NCI-H1417 treated with DMSO at 0.1 percent for 48 hours (cell line): ENCODE measurements around the gene FUT2.
A peak's percentile ranks its signal among the peaks of the same experiment; 100 is the strongest.
"Not testable (repeated sequence)": the region's sequence is repeated elsewhere in the genome, so short reads cannot be mapped to it uniquely, and the experiment has no call there.

Source experiments
- DNase-seq: peaks from one replicate; lab custom pipeline; 2025; lab: John Stamatoyannopoulos, UW

FUT2 gene

DNA sequence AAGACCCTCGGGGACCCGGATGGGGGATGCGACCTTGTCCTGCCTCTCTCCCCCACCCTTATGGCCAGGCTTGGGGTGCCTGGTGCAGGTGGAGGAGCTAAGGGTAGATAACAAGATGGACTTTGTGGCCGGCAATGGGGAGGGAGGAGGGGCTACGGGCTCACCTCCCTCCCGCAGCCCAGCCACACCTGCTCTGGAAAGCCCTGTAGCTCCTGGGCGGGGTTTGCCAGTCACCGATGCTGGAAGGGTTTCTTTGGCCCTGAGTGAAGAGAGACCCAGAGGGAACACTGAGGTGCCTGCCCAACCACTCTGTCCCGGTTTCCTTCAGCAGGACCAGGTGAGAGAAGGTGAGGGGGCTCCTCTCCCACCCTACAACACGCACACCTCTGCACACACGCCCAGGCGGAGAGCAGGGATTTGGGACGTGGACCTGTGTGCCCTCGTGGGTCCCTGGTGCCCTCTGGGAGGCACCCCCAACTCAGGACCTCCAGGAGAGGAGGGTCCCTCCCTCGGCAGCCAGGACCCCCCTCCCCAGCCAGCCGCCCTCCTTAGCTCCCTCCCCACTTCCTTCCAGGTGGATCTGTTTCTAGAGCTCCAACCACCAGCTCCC is at the start of gene FUT2:
Gene FUT2, plus strand, starts transcription at position 229 of the 610 bp plus-strand sequence. CDS start 6,986 bp downstream, outside the sequence.
- DNase-seq, result no peak

DNA sequence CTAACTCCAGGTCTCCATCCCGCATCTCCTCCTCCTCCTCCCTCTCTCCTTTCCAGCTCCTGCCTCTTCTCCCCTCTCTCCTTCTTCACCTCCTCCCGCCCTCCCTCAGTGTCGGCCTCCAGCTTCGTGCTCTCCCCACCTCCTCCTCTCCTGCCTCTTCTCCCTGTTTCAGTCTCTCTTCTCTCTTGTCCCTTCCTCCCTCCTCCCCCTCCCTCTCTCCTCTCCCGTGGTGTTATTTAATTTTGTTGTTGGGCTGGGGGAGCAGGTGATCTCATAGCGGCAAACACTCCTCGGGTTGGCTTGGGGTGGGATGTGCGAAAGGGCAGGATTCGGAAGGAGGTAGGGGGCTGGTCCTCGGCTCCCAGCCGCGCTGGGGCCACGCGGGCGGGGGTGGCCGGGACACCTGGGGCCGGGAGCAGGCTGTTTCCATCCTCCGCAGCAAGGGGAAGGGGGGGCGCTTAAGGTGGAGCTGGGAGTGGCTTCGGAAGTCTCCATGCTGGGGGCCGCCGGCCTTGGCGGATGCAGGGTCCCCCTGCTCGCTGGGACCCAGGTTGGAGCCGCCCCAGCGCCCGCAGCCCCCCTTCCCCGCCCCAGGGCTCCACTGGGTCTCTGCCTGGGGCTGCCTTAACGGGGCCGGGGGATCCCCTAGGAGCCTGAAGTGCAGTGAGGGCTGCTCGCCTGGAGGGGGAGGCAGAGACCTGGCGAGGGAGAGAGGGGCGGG is 49.6 kb upstream of the FUT2 start, which contains the start of gene CA11:
Gene CA11, minus strand, starts transcription at position 187 of the 721 bp plus-strand sequence. CDS start 555 bp downstream, outside the sequence.
- DNase-seq, result peak; percentile 53

DNA sequence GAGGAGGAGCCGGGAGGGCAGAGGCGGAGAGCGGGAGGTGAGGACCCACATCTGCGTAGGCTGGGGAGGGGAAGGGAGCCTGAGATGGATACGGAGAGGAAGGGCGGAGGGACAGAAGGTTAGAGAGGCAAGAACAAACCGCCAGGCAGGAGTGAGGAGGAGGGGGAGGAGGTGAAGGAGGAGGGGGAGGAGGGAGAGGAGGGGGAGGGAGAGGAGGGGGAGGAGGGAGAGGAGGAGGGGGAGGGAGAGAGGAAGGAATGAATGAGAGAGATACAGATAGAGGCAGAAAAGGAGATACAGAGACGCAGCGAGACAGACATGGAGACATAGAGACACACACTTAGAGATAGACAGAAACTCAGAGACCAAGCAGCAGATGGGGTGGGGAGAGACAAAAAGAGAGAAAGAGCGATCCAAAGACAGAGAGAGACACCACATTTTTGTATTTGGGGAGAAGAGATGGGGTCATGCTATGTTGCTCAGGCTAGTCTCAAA is 49.0 kb upstream of the FUT2 start:
- DNase-seq, result no peak

DNA sequence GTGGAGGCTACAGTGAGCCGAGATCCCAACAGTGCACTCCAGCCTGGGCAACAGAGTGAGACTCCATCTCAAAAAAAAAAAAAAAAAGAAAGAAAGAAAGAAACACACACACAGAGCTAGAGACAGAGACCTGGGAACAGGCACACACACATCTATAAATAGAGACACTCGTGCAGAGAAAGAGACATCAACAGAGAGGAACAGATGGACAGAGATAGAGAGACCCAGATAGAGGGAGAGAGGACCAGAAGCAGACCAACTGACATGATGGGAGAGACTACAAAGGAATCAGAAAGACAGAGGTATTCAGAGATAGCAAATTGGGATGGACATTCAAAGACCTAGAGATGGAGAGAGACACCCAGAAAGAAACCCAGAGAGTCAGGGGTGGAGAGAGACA is 47.6 kb upstream of the FUT2 start:
- DNase-seq, result no peak

- DNase-seq, result no peak
Observed at GRCh38 chr19:48650974-48651682, 44.6 kb upstream of the FUT2 start.

DNA sequence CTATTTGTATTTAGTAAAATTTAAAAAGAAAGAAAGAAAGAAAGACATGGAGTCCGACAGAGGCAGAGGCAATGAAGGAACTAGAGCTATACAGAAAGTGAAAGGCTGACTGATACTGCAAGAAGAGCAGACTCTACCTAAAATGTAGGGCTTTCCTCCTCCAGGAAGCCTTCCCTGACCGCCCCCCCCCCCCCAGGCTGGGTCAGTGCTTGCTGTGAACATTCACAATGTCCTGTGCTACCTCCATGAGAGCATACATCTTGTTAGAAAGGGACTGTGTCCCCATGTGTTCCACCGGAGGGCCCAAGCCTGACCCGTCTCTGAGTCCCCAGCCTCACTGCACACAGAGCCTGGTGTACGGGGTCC is 44.1 kb upstream of the FUT2 start:
- DNase-seq, result no peak

GRCh38 chr19:48654299-48655059 is 41.3 kb upstream of the FUT2 start:
- no peak for DNase-seq

DNA sequence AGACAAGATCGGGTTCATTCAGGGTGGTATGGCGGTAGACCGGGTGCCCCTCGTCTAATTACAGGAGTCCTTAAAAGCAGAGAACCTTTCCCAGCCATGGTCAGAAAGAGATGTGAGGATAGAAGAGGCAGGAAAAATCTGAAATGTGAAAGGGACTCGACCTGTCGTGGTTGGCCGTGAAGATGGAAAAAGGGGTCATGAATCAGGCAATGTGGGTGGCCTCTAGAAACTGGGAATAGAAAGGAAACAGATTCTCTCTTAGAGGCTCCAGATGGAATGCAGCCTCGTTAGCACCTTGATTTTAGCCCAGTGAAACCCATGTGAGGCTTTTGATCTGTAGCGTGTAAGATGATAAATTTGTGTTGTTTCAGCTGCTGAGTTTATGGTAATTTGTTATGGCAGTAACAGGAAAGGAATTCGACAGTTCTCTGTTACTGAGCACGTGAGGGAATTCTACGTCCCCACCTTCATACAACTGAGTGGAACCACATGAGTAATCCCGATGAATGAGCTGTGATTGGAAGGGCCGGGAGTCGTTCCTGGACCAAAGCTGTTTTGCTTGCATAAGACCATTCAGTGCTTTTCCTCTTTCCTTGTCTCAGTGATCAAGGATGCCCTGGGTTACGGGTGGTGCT is 38.8 kb upstream of the FUT2 start:
- DNase-seq, result no peak

DNA sequence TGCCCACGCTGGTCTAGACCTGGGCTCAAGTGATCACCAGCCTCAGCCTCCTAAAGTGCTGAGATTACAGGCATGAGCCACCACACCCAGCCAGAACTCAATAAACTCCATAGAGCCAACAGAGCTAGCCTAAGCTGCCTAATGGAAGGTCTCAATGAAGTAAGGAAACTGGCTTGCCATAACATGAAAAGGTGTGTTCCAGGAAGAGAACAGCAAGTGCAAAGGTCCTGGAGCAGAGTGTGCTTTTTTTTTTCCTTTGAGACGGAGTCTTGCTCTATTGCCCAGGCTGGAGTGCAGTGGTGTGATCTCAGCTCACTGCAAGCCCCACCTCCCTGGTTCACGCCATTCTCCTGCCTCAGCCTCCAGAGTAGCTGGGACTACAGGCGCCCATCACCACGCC is 37.9 kb upstream of the FUT2 start:
- DNase-seq, result not testable (repeated sequence)

- no peak for DNase-seq
Observed at GRCh38 chr19:48658483-48658882, 37.3 kb upstream of the FUT2 start.

GRCh38 chr19:48659768-48660167 is 36.0 kb upstream of the FUT2 start:
- no peak for DNase-seq

- no peak for DNase-seq
Observed at GRCh38 chr19:48660852-48661710, 34.7 kb upstream of the FUT2 start.

- no peak for DNase-seq
Observed at GRCh38 chr19:48661711-48662090, 34.1 kb upstream of the FUT2 start.

DNA sequence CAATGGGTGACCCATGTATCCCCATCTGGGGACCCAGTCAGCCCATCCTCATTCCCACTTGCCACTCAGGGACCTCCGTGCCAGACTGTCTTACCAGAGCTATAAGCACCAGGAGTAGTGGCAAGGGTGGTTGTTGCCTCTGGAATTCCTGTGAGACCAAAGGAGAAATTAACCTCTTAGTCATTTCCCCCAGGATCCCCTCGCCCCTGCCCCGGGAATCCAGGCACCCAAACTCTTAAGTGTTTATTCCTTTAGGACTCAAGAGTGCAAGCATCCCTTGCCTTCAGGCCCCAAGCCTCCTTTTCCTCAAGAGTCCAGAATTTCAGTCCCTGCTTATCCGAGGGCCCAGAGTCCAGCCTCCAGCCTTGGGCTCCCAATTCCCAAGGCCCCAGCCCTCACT is 32.1 kb upstream of the FUT2 start:
- DNase-seq, result no peak

DNA sequence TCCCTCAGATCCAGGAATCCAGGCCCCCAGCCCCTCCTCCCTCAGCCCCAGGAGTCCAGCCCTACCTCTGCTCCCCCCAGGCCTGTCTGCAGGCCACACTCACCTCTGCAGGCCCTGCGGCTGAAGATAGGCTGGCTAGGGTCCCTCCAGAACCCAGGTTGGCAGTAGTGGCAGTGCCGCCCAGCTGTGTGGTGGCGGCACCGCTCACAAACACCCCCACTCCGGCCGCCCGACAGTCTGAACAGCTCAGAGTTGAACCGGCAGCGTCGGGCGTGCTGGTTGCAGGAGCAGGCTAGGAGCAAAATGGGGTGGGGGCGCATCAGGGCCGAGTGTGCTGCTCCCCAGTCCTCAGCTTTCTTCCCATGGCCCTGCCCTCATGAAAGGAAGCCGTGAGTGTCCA is 31.3 kb upstream of the FUT2 start:
- no peak for DNase-seq

DNA sequence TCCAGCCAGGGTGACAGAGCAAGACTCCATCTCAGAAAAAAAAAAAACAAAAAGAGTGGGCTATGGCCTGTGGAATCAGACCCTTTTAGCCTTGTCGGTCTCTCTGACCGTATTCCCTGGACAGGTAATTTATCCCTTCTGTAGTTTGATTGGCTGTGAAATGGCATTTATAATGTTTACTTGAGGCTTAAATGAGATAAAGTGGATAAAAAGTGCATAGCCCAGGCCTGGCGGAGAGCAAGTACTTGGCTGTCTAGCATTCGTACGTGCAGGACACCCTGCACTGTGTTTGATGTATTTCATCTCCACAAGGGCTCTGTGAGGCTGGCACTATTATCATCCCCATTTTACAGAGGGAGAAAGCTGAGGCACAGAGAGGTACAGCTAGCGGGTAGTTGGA is 30.0 kb upstream of the FUT2 start:
- DNase-seq, result no peak

GRCh38 chr19:48668332-48668731 is 27.4 kb upstream of the FUT2 start:
- no peak for DNase-seq

- no peak for DNase-seq
Observed at GRCh38 chr19:48668761-48669160, 27.0 kb upstream of the FUT2 start.

DNA sequence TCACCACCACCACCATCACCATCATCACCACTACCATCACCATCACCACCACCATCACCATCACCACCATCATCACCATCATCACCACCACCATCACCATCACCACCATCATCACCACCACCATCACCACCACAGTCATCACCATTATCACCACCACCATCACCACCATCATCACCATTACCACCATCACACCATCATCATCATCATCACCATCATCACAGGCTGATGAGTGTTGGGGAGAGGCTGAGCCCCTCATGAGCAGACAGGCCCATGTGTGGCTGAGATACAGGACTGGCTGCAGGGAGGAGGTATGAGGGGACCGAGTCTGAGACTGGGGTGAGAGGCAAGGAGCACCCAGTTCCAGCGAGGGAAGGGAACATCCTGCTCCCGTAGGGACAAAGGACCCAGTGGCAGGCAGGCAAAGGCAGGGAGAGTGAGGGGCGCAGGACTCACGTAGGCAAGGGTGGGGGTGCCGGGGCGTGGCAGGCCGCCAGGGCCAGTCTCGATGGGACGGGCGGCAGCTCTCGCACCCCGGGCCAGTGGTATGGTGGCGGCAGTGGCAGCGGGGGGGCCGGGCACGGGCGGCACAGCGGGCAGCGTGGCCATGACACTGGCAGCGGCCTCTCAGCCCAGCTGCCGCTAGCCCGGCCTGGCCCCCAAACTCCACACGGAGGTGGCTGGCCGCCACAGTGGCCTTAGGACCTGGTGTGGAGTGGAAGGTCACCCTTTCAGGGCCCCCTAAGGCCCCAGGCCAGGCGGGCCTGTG is 25.7 kb upstream of the FUT2 start:
- no peak for DNase-seq
